SK-N-SH treated with all-trans-retinoic acid at 6 μM for 48 hours (cell line): ENCODE results near the gene MRPS9.

Experiments used
- ARNTL ChIP-seq: fragments of 450-650 bp; formaldehyde crosslinking; IDR thresholded peaks from 2 replicates; pipeline ENCODE4 v1.5.0; 2020; ENCODE audit warnings: low read depth, mild to moderate bottlenecking, moderate library complexity, borderline replicate concordance
- CREB5 ChIP-seq: fragments of 250-450 bp; sonication (Bioruptor Pico); IDR thresholded peaks from 2 replicates; pipeline ENCODE4 v1.5.1; 2020; ENCODE audit warnings: low read depth, mild to moderate bottlenecking, moderate library complexity
- CSDC2 ChIP-seq: fragments of 250-450 bp; sonication (Bioruptor Pico); IDR thresholded peaks from 2 replicates; pipeline ENCODE4 v1.5.0; 2020; ENCODE audit warnings: mild to moderate bottlenecking, moderate library complexity
- CSRNP3 ChIP-seq: fragments of 250-450 bp; sonication (Bioruptor Pico); IDR thresholded peaks from 2 replicates; pipeline ENCODE4 v1.5.1; 2021; ENCODE audit warnings: mild to moderate bottlenecking, moderate library complexity
- GLIS3 ChIP-seq: fragments of 250-450 bp; sonication (Bioruptor Pico); IDR thresholded peaks from 2 replicates; pipeline ENCODE4 v1.5.0; 2020; ENCODE audit warnings: mild to moderate bottlenecking, moderate library complexity
- OSR1 ChIP-seq: fragments of 250-450 bp; sonication (Bioruptor Pico); IDR thresholded peaks from 2 replicates; pipeline ENCODE4 v1.8.0; 2022; ENCODE audit warnings: moderate library complexity, mild to moderate bottlenecking, inconsistent platforms
- POU6F1 ChIP-seq: fragments of 250-450 bp; sonication (Bioruptor Pico); IDR thresholded peaks from 2 replicates; pipeline ENCODE4 v1.8.0; 2021; ENCODE audit warnings: low read depth, mild to moderate bottlenecking, moderate library complexity, borderline replicate concordance
- RARB ChIP-seq: fragments of 250-450 bp; sonication (Bioruptor Pico); IDR thresholded peaks from 2 replicates; pipeline ENCODE4 v1.8.0; 2021; ENCODE audit warnings: mild to moderate bottlenecking, moderate library complexity
- SNAI2 ChIP-seq: fragments of 250-450 bp; sonication (Bioruptor Pico); IDR thresholded peaks from 2 replicates; pipeline ENCODE4 v1.5.0; 2020; ENCODE audit warnings: mild to moderate bottlenecking, moderate library complexity
- TCF4 ChIP-seq: fragments of 250-450 bp; sonication (Bioruptor Pico); IDR thresholded peaks from 2 replicates; pipeline ENCODE4 v1.8.0; 2021; ENCODE audit warnings: mild to moderate bottlenecking, moderate library complexity, borderline replicate concordance
- ZFP30 ChIP-seq: fragments of 450-650 bp; formaldehyde crosslinking; IDR thresholded peaks from 2 replicates; pipeline ENCODE4 v1.5.0; 2022; ENCODE audit warnings: mild to moderate bottlenecking, moderate library complexity
- ZNF565 ChIP-seq: fragments of 450-650 bp; formaldehyde crosslinking; conservative IDR thresholded peaks from 2 replicates; pipeline ENCODE4 v1.5.0; 2020; ENCODE audit warnings: low read depth, mild to moderate bottlenecking, moderate library complexity
- ZNF70 ChIP-seq: fragments of 450-650 bp; formaldehyde crosslinking; IDR thresholded peaks from 2 replicates; pipeline ENCODE4 v1.5.0; 2020; ENCODE audit warnings: mild to moderate bottlenecking, moderate library complexity
- TF ChIP-seq, protein P1 (sequence below): fragments of 250-450 bp; sonication (Bioruptor Pico); IDR thresholded peaks from 2 replicates; pipeline ENCODE4 v1.8.0; 2020; ENCODE audit warnings: mild to moderate bottlenecking, moderate library complexity, borderline replicate concordance

- TF ChIP-seq CREB5 (no peak), ARNTL (CRISPR knock-in tag) (no peak), RARB (CRISPR knock-in tag) (no peak), GLIS3 (CRISPR knock-in tag) (no peak), TCF4 (CRISPR knock-in tag) (no peak), SNAI2 (no peak), ZNF565 (no peak), POU6F1 (no peak), ZNF70 (CRISPR knock-in tag) (no peak), CSRNP3 (CRISPR knock-in tag) (no peak), CSDC2 (no peak), OSR1 (CRISPR knock-in tag) (no peak), ZFP30 (CRISPR knock-in tag) (no peak)
- TF ChIP-seq, protein P1, sequence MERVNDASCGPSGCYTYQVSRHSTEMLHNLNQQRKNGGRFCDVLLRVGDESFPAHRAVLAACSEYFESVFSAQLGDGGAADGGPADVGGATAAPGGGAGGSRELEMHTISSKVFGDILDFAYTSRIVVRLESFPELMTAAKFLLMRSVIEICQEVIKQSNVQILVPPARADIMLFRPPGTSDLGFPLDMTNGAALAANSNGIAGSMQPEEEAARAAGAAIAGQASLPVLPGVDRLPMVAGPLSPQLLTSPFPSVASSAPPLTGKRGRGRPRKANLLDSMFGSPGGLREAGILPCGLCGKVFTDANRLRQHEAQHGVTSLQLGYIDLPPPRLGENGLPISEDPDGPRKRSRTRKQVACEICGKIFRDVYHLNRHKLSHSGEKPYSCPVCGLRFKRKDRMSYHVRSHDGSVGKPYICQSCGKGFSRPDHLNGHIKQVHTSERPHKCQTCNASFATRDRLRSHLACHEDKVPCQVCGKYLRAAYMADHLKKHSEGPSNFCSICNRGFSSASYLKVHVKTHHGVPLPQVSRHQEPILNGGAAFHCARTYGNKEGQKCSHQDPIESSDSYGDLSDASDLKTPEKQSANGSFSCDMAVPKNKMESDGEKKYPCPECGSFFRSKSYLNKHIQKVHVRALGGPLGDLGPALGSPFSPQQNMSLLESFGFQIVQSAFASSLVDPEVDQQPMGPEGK (CRISPR knock-in tag), result no peak
Measured at GRCh38 chr2:105072039-105072438, 34.2 kb downstream of the MRPS9 start.
